NCI-H526 (cell line): ENCODE results near the gene RAI14.
"Not testable (repeated sequence)": the region's sequence is repeated elsewhere in the genome, so short reads cannot be mapped to it uniquely, and the experiment has no call there.

Experiments used
- DNase-seq, 2 experiments: peaks; one replicate each; lab custom pipeline; 2025; lab: John Stamatoyannopoulos, UW

The RAI14 gene

GRCh38 chr5:34699155-34700077 lies 43.3 kb downstream of the RAI14 start:
- peak; percentile 40 to 72 for DNase-seq

DNA sequence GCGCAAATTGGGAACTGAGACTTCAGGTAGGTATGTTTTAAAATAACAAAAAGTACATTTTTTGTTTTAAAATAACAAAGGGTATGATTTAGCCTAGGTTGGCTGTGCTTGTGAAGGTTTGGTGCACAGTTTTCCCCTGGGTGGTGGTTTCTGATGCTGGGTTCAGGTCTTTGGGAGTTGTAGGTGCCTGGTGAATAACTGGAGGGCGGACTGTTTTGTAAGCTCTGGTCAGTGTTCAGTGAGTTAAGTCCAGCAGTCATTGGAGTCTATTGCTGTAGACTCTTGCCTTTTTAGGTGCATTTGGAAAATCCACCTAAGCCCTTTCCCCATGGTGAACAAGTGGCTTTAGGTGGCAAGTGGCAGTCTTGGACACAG lies 43.9 kb downstream of the RAI14 start:
- DNase-seq, result no peak

GRCh38 chr5:34701442-34701841 lies 45.3 kb downstream of the RAI14 start:
- DNase-seq, result not testable (repeated sequence)

DNA sequence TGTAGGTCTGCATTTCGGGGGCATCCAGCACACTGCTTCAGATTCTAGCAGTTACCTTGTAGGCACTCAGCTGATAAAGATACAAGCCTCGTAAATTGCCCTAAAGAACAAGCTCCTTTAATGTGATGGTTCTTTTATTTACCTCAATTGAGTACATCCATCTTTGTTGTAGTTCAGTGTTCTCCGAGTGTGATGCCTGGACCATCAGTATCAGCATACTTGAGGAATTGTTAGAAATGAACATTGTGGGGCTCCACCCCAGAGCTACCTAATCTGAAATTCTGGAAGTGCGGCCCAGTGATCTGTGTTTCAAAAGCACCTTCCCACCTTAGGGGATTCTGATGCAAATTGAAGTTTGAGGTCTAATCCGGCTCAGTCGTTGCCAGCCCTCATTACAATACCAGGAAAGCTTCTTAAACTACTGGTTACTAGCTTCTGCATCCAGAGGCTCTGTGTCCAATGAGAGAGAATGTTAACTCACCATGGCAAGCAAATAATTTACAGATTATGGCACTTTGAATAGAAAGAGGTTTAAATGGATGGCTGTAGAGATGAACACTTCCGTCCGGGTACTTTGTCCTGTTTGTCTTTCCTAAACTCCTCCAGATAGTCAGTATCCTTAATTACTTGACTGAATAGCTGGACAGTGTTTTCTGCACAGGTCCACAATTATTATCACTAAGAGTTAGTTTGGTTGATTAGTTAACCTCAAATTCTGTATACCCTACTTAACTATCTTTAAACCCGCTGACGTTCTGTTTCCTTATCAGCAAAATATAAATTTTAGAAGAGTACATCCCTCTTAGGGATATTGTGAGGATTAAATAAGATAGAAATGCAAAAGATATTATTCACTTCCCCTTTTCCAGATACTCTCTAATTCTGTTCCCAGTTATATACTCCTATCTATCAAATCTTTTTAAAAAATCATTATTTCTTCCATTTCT lies 47.9 kb downstream of the RAI14 start:
- DNase-seq, result peak in 1 of 2 experiments; percentile 29

- no peak for DNase-seq
Observed at GRCh38 chr5:34706084-34706483, 50.0 kb downstream of the RAI14 start.

- no peak for DNase-seq
Observed at GRCh38 chr5:34707451-34708107, 51.5 kb downstream of the RAI14 start.

DNA sequence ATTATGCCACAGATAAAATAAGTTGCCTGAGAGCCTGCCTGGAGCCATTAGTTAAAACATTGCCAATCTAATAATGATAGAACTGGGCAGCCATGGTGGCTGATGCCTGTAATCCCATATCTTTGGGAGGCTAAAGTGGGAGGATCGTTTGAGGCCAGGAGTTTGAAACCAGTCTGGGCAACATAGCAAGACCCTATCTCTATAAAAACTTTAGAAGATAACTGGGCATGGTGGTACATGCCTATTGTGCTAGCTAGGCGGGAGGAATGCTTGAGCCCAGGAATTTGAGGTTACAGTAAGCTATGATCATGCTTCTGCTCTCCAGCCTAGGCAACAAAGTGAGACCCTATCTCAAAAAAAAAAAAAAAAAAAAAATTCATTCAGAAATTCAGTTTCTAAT lies 52.6 kb downstream of the RAI14 start:
- DNase-seq, result no peak

DNA sequence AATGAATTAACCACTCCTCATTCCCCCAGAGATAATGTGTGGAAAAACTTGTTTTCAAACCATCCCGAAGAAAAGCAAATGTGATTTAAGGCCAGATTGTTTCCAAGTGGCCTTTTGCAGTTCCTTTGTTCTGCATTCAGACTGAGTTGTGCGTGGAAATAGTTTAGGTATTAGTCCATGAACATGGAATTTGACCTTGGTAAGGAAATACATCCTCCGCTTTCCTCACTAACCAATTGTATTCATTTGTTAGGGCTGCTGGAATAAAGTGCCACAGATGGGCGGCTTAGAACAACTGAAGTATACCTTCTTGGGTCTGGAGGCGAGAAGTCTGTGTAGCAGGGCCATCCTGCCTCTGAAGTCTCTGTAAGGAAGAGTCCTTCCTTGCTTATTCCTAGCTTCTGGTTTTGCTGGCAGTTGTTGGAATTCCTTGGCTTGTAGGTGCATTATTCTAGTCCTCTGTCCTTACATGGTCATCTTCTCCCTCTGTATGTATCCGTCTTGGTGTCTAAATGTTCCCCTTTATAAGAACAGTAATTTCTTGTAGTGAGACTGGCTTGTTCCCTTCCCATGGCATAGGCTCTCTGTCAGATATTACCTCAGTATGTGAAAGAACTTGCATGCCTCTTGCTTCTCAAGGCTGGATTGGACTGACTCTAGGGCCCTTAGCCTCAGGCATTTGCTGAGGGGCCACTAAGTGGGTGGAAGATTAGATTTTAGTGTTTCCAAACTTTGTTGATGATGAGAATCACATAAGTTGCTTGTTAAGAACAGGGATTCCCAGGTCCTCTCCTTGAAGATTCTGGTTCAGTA lies 53.9 kb downstream of the RAI14 start:
- no peak for DNase-seq

GRCh38 chr5:34712565-34712964 lies 56.4 kb downstream of the RAI14 start:
- no peak for DNase-seq

- no peak for DNase-seq
Observed at GRCh38 chr5:34715711-34716110, 59.6 kb downstream of the RAI14 start.

DNA sequence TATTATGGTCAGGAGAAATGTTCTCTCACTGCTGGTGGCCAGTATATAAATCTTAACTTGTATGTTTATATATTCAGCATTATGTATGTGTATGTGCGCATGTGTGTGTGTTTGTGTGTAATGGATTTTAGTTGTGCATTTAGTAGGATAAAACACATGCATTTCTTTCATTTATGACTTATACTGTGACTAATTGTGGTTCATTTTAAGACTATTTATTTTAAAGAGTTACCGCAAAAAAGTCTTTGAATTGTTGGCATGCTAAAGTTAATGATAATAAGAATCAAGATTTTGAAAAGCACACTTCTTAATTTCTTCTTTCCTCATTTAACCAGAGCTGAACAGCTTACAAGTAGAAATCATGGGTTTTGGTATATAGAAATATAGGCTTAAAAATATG lies 60.9 kb downstream of the RAI14 start:
- no peak for DNase-seq

- DNase-seq, result no peak
Observed at GRCh38 chr5:34717426-34718327, 61.5 kb downstream of the RAI14 start.

- no peak for DNase-seq
Observed at GRCh38 chr5:34718516-34718915, 62.4 kb downstream of the RAI14 start.

DNA sequence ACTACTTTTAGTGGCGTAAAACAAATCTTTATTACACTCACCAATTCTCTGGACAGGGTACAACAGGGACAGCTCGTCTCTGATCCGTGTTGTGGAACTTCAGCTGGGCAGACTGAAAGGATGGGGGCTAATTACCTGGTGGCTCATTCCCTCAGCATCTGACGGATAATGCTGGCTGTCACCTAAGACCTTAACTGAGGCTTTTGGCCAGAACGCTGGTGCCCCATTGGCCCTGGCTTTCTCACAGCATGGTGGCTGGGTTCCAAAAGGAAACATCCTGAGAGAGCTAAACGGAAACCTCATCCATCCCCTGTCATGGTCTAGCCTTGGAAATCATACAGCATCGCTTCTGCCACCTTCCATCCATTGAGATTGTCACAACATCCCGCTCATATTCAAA lies 62.9 kb downstream of the RAI14 start:
- DNase-seq, result no peak

- DNase-seq, result no peak
Observed at GRCh38 chr5:34721327-34721726, 65.2 kb downstream of the RAI14 start.

DNA sequence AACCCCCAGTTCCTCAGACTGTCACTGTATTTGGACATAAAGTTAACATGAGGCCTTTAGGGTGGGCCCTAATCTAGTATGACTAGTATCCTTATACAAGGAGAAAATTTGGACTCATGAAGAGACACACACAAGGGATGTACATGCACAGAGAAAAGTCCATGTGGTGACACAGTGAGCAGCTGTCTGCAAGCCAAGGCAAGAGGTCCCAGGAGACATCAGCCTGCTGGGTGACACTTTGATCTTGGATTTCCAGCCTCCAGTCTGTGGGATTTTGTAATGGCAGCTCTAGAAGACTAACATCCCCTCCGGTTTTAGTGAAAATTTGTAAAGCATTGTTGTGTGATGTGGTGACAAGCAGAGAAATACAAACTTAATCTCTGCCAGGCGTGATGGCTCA lies 66.1 kb downstream of the RAI14 start:
- DNase-seq, result no peak

DNA sequence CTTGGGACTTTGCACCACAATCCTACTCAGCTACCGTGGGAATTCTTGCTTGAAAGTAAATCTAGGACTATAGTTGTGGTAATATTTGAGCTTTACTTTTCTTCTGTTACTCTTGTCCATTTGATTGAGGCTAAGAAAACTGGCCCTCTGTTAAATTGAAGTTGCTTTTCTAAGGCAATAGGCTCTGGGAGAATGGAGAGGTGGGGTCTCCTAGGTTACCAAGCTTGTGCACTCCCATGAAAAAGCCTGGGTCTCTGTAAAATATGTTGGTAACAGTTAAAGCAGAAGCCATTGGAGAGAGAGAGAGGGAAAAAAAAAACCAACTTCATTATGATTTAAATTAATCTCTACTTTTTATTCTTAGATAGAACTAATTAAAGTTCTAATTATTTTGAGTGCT lies 68.6 kb downstream of the RAI14 start:
- DNase-seq, result no peak

- not testable (repeated sequence) for DNase-seq
Observed at GRCh38 chr5:34727166-34727749, 71.1 kb downstream of the RAI14 start.

- no peak for DNase-seq
Observed at GRCh38 chr5:34728236-34728635, 72.1 kb downstream of the RAI14 start.
